GM12865 (cell line): Measurements from ENCODE around the gene HACD3.
A peak's percentile ranks its signal among the peaks of the same experiment; 100 is the strongest.

Experiments used
- DNase-seq: peaks from one replicate; pipeline ENCODE4 v3.0.0; 2010; ENCODE audit warnings: low read depth
- H3K4me3 ChIP-seq: 2 replicates; pipeline ENCODE4 v1.5.1; 2011; ENCODE audit warnings: mild to moderate bottlenecking, low read depth, low read length, control low read depth
- CTCF ChIP-seq: IDR thresholded peaks from 2 replicates; pipeline ENCODE4 v1.5.1; 2011; ENCODE audit warnings: low read length, control low read depth, low read depth, inconsistent platforms; ENCODE audit not compliant: insufficient read depth; ENCODE audit errors: missing control alignments

The HACD3 gene

DNA sequence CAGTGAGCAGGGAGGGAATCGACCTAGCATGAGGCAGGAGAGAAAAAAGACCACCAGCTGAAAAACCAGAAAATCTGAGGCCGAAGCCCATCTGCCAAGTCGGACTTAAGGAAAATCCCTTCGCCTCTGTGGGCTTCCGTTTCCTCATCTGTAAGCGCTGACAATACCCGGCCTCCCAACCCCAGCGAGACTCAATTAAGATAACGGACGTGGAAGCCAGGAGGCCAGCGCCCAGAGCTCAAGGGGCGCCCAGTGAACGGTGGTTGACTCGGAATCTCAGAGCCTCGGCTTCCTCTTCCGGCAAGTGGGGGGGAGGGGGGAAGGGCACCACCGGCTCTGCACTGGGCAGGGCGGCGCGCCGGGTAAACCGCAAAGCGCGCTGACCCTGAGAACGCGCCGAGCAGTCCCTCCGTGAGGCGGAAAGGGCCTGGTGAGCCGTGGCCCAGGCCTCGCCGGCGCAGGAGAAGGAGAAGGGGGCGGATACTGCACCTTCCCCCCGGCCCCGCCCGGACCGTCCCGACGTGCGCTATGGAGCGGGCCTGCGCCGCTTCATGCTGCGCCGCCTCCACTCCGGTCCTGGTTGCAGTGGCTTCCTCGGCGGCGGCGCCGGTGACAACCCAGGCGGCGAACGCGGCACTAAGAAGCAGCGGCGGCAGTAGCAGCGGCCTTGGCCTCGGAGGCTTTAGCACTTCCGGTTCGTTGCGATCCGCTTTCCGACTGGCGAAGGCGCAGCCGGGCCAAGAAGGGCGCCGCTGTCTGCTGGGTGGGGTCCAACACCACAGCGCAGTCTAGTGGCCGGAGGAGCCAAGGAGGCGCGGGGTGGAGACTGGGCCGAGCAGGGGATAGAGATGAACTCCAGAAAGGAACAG is 13.0 kb upstream of the HACD3 start, which contains the start of gene DPP8:
Gene DPP8, minus strand, starts transcription at position 693 of the 869 bp plus-strand sequence. CDS start 5,136 bp downstream, outside the sequence.
- DNase-seq = peak; percentile 98
- peak; percentile 98 for TF ChIP-seq CTCF
- H3K4me3 ChIP-seq = peak within 1 kb of the TSS; percentile 84

DNA sequence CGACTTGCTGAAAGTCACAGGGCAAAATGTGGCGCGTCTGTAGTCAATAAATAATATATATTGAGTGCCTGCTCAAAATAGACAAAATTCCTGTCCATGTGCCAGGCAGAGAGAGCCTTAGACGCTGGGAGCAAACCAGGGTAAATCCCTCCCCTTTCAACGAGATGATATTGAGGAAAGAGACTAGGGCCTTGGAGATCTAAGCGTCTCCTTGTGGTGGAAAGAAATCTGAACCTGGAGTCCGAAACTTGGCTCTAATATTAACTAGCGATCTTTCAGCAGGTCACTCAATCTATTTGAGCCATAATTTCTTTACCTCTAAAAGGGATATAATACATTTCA is 12.4 kb upstream of the HACD3 start:
- H3K4me3 ChIP-seq = peak overlapping the region; percentile 84
- no peak for DNase-seq
- TF ChIP-seq CTCF = no peak

GRCh38 chr15:65518633-65519285 is 11.5 kb upstream of the HACD3 start:
- DNase-seq = no peak
- TF ChIP-seq CTCF = no peak
- no peak overlapping the region for H3K4me3 ChIP-seq

DNA sequence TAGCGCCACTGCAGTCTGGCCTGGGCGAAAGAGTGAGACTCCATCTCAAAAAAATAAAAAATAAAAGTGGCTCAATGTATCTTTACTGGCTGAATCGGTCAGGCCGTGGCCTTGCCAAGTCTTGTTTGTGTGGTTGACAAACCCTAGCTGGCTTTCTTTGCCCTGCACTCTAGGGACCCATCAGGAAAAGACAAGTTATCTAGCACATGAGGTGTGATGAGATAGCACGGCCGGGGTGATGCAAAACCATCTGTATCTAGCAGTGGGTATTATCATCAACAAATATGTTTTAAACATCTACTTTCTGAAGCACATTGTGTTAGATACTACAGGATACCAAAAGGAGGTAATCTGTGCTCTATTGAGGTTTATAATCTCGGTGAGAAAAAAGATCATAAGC is 8.9 kb upstream of the HACD3 start:
- no peak for TF ChIP-seq CTCF
- no peak overlapping the region for H3K4me3 ChIP-seq
- no peak for DNase-seq

- TF ChIP-seq CTCF = no peak
These were observed 6.0 kb upstream of the HACD3 start for GRCh38 chr15:65524226-65524625.

DNA sequence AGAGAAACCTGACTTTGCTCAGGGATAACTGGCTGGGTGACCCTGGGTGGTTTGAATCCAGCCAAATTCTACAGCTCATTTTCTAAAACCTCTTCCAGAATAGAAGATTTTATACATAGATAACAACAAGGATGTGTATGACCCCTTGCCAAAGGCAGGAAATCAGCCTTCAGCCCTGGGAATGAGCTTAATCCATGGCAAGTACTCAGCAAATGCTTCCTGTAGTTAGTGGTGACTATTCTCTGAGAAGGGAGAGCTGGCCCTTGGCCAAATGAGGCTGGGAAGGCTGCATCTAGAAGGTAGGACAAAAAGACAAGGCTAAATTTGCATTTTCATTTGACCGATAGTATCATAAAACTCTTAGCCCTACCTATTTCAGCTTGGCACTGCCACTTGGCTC is 4.6 kb upstream of the HACD3 start:
- no peak overlapping the region for H3K4me3 ChIP-seq
- DNase-seq = no peak
- TF ChIP-seq CTCF = no peak

More at GRCh38 chr15:65524226-65524625, 6.0 kb upstream of the HACD3 start:
- no peak overlapping the region for H3K4me3 ChIP-seq
- DNase-seq = no peak
